ENCODE measurements around the gene METTL27.

The METTL27 gene

DNA sequence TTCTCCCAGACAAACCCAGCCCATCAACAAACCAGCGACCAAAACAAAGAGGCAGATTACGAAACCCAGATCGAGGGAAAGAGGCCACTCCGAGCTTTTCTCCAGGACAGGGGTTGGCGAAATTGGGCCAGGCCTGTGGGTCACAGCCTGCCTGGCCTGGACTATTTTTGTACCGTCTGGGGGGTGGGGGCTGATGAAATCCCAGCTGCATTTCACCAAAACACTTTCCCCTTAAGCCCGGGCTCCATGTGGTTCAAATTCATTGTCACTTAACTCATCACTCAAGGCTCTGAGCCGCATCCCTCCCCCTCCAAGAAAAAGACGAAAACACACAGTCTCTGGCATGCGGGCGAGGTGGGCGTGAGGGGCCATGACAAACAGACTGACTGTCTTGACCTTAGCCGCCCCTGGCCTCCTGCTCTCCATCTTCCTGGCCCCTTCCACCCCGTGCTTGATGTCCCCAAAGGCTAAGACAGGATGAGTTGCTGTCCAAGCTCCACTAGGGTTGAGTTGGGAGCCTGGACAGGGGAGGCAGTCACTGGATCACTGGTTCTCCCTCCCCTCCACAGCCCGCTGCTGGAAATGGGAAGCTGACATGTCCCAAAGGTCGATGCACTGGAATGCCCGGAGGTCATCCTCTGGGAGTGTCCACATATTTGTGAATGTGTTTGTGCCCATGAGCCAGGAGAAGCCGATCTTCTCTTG is 37.8 kb upstream of the METTL27 start:
- DNase-seq = no peak
- Histone ChIP-seq H3K9me3 (ENCODE audit: control extremely low read depth in 1 of 5, control insufficient read depth in 4 of 5, insufficient read depth in 2 of 5, low read depth in 1 of 5, low read length in 4 of 5) (no peaks in the 10 kb centered on the region), H3K27ac (ENCODE audit: insufficient read depth in 1 of 2, low read depth in 1 of 2, low read length in 2 of 2, poor library complexity in 1 of 2, severe bottlenecking in 2 of 2) (no peak overlapping the region), H3K4me3 (ENCODE audit: control insufficient read depth in 1 of 7, extremely low read depth in 1 of 7, insufficient read depth in 4 of 7, low read depth in 2 of 7, low read length in 6 of 7) (no peak overlapping the region), H3K36me3 (ENCODE audit: control insufficient read depth in 4 of 4, insufficient read depth in 4 of 4, low read length in 3 of 4) (no peaks in the 10 kb centered on the region), H3K4me1 (ENCODE audit: control extremely low read depth in 1 of 4, control insufficient read depth in 4 of 4, insufficient read depth in 4 of 4, low read length in 3 of 4) (peaks cover 0 to 7% (median 2%) of the 10 kb centered on the region in 4 experiments), H3K27me3 (replicated peaks in 2 of 5; ENCODE audit: control insufficient read depth in 4 of 5, insufficient read depth in 5 of 5, low read length in 4 of 5) (no peaks in the 10 kb centered on the region)
- CTCF ChIA-PET = interaction anchor here (0.8 to 13.0 kb wide), 10 partner anchors 11 to 145 kb away, joined by 3 to 84 read pairs (median 5); no protein-coding TSS in a partner anchor
- 94% methylated on average over 12 of the region's 18 CpGs for WGBS (ENCODE audit: insufficient coverage)
- POLR2A ChIA-PET = interaction anchor here (0.6 to 1.1 kb wide), 2 partner anchors 10 to 46 kb away, joined by 3 read pairs; no protein-coding TSS in a partner anchor

DNA sequence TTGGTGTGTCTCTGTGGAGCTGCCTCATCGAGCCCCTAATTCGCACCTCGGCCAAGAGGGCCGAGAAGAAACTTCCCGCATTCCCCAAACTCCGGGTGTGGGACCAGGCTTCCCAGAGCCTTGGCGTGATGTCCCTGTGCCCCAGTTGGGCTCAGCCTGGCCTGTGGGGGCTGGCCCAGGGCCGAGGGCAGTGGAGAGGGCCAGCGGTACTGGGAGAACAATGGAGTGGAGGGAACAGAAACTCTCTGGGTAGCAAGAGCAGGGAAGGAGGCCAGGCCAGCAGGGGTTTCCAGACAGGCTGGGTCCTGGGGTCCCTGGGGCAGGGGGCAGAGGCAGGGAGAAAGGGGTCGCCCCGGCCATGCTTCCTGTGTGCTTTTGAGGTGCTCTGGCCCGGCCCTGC is 34.7 kb upstream of the METTL27 start:
- Histone ChIP-seq H3K27ac (ENCODE audit: insufficient read depth in 1 of 2, low read depth in 1 of 2, low read length in 2 of 2, poor library complexity in 1 of 2, severe bottlenecking in 2 of 2) (no peak overlapping the region), H3K36me3 (ENCODE audit: control insufficient read depth in 4 of 4, insufficient read depth in 4 of 4, low read length in 3 of 4) (no peaks in the 10 kb centered on the region), H3K4me1 (ENCODE audit: control extremely low read depth in 1 of 4, control insufficient read depth in 4 of 4, insufficient read depth in 4 of 4, low read length in 3 of 4) (peaks cover 0 to 5% (median 2%) of the 10 kb centered on the region in 4 experiments), H3K9me3 (ENCODE audit: control extremely low read depth in 1 of 5, control insufficient read depth in 4 of 5, insufficient read depth in 2 of 5, low read depth in 1 of 5, low read length in 4 of 5) (no peaks in the 10 kb centered on the region), H3K4me3 (ENCODE audit: control insufficient read depth in 1 of 7, extremely low read depth in 1 of 7, insufficient read depth in 4 of 7, low read depth in 2 of 7, low read length in 6 of 7) (no peak overlapping the region), H3K27me3 (replicated peaks in 2 of 5; ENCODE audit: control insufficient read depth in 4 of 5, insufficient read depth in 5 of 5, low read length in 4 of 5) (no peaks in the 10 kb centered on the region)
- 97% methylated on average over 10 of the region's 12 CpGs for WGBS (ENCODE audit: insufficient coverage)
- DNase-seq = no peak
- CTCF ChIA-PET = interaction anchor here (0.5 to 1.7 kb wide), 4 partner anchors 12 to 149 kb away, joined by 3 to 4 read pairs (median 4); no protein-coding TSS in a partner anchor
- POLR2A ChIA-PET = no interaction called here

DNA sequence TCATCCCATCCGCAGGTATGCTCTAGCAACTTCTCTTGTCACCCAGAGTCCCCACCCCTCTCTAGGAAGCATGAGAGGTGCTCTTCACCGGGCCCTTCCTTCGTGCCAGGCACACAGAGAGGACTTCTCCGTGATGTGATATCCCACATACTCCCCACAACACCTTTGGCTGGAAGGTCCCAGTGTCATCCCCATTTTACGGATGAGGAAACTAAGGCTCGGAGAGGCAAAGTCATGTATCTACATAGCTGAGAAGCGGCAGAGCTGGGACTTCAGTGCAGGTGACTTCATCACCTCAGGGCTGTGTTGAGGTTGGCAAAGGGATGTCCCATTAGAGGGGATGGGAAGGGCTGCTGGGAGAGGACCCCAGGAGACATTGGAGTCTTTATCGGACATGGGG is 34.0 kb upstream of the METTL27 start:
- ChIA-PET POLR2A (interaction anchor here (0.6 kb wide), 1 partner anchor 83 kb away, joined by 3 read pairs; no protein-coding TSS in a partner anchor), CTCF (interaction anchor here (0.7 to 1.8 kb wide), 4 partner anchors 12 to 153 kb away, joined by 3 to 4 read pairs (median 4); no protein-coding TSS in a partner anchor)
- Histone ChIP-seq H3K27ac (ENCODE audit: insufficient read depth in 1 of 2, low read depth in 1 of 2, low read length in 2 of 2, poor library complexity in 1 of 2, severe bottlenecking in 2 of 2) (no peak overlapping the region), H3K27me3 (replicated peaks in 2 of 5; ENCODE audit: control insufficient read depth in 4 of 5, insufficient read depth in 5 of 5, low read length in 4 of 5) (no peaks in the 10 kb centered on the region), H3K4me3 (ENCODE audit: control insufficient read depth in 1 of 7, extremely low read depth in 1 of 7, insufficient read depth in 4 of 7, low read depth in 2 of 7, low read length in 6 of 7) (no peak overlapping the region), H3K36me3 (ENCODE audit: control insufficient read depth in 4 of 4, insufficient read depth in 4 of 4, low read length in 3 of 4) (no peaks in the 10 kb centered on the region), H3K9me3 (ENCODE audit: control extremely low read depth in 1 of 5, control insufficient read depth in 4 of 5, insufficient read depth in 2 of 5, low read depth in 1 of 5, low read length in 4 of 5) (no peaks in the 10 kb centered on the region), H3K4me1 (ENCODE audit: control extremely low read depth in 1 of 4, control insufficient read depth in 4 of 4, insufficient read depth in 4 of 4, low read length in 3 of 4) (peaks cover 0 to 5% (median 2%) of the 10 kb centered on the region in 4 experiments)
- 99% methylated on average over 8 of the region's 8 CpGs for WGBS (ENCODE audit: insufficient coverage)
- DNase-seq = no peak

DNA sequence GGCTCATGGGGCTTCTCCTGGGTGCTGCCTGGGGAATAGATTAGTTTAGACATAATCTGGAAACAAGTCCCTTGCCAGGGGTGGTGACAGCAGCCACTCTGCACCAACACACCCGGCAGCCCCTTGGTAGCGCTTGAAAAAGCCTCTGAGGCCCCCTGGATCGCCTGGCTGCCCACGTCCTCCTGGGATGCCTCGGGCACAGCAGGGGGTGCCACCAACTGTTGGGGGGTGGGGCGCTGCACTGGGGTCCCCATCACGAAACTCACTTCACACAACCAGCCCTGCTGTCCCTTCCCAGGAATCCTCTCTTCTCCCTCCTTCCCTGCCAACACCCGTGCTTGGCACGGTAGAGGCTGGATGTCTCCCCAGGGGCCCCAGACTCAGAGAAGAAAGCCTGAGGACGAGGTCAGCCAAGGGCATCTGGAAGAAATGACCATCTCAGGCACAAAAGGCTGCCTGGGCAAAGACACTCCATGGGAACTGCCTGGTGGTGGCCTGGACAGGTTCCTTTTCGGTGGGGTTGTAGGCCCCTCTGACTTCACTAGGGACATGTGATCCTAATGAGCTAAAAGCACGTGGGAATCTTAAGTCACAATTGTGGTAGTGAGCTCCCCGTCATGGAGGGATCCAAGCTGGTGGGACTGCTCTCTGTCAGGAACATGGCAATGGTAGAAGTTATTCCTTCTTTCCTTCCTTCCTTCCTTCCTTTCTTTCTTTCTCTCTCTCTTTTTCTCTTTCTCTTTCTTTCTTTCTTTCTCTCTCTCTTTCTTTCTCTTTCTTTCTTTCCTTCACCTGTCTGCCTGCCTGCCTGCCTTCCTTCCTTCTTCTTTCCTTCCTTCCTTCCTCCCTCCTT is 30.0 kb upstream of the METTL27 start:
- Histone ChIP-seq H3K27me3 (replicated peaks in 2 of 5; ENCODE audit: control insufficient read depth in 4 of 5, insufficient read depth in 5 of 5, low read length in 4 of 5) (no peaks in the 10 kb centered on the region), H3K9me3 (ENCODE audit: control extremely low read depth in 1 of 5, control insufficient read depth in 4 of 5, insufficient read depth in 2 of 5, low read depth in 1 of 5, low read length in 4 of 5) (no peaks in the 10 kb centered on the region), H3K27ac (ENCODE audit: insufficient read depth in 1 of 2, low read depth in 1 of 2, low read length in 2 of 2, poor library complexity in 1 of 2, severe bottlenecking in 2 of 2) (no peak overlapping the region), H3K4me1 (ENCODE audit: control extremely low read depth in 1 of 4, control insufficient read depth in 4 of 4, insufficient read depth in 4 of 4, low read length in 3 of 4) (no peaks in the 10 kb centered on the region), H3K36me3 (ENCODE audit: control insufficient read depth in 4 of 4, insufficient read depth in 4 of 4, low read length in 3 of 4) (no peaks in the 10 kb centered on the region), H3K4me3 (ENCODE audit: control insufficient read depth in 1 of 7, extremely low read depth in 1 of 7, insufficient read depth in 4 of 7, low read depth in 2 of 7, low read length in 6 of 7) (no peak overlapping the region)
- DNase-seq = no peak
- ChIA-PET CTCF (interaction anchor here (0.7 to 3.5 kb wide), 4 partner anchors 10 to 107 kb away, joined by 3 to 14 read pairs (median 3); no protein-coding TSS in a partner anchor), POLR2A (no interaction called here)
- WGBS (ENCODE audit: insufficient coverage) = 94% methylated on average over 9 of the region's 13 CpGs

DNA sequence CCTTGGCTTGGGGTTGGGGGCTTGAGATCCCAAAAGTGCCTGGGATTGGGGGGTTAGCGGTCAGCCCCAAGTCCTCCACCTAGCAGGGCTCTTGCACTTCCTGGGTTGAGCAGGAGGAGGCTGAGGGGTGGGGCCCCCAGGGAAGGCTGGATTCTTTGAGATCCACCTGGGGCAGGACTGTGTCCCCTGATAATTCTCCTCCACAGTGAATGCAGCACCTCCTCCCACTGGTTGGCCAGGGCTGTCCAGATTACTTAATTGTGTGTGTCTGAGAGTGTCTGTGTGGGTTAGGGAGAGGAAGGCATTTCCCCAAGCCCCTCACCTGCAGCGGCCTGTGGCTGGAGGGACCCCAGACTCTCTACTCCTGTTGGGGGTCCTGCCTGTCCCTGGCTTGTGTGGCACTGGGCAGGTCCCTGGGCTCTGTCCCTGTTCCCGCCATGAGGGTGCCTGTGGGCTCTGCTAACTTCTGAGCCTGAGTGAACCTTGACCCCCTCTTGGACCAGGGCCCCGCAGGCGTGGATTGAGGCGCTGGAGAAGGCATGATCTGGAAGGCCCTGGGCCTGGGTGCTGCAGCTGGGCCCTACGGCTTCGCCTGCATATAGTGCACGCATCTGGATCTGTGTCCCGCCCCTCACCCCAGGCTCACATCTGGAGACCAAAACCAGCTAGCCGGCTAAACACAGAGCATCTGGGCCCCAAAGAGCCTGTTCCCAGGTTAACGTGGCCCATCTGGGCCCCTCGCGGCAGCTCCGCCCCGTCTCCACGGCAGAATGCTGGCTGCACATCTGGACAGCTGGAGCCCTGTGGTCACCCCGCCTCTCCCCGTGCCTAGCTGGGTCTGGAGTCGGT is 29.1 kb upstream of the METTL27 start:
- H3K36me3 ChIP-seq (ENCODE audit: control insufficient read depth in 4 of 4, insufficient read depth in 4 of 4, low read length in 3 of 4) = no peaks in the 10 kb centered on the region
- no peaks in the 10 kb centered on the region for H3K4me1 ChIP-seq (ENCODE audit: control extremely low read depth in 1 of 4, control insufficient read depth in 4 of 4, insufficient read depth in 4 of 4, low read length in 3 of 4)
- no peak for DNase-seq
- 96% methylated on average over 15 of the region's 20 CpGs for WGBS (ENCODE audit: insufficient coverage)
- POLR2A ChIA-PET = no interaction called here
- H3K4me3 ChIP-seq (ENCODE audit: control insufficient read depth in 1 of 7, extremely low read depth in 1 of 7, insufficient read depth in 4 of 7, low read depth in 2 of 7, low read length in 6 of 7) = no peak overlapping the region
- CTCF ChIA-PET = interaction anchor here (0.7 to 3.5 kb wide), 4 partner anchors 9 to 108 kb away, joined by 3 to 14 read pairs (median 6); no protein-coding TSS in a partner anchor
- no peak overlapping the region for H3K27ac ChIP-seq (ENCODE audit: insufficient read depth in 1 of 2, low read depth in 1 of 2, low read length in 2 of 2, poor library complexity in 1 of 2, severe bottlenecking in 2 of 2)
- H3K9me3 ChIP-seq (ENCODE audit: control extremely low read depth in 1 of 5, control insufficient read depth in 4 of 5, insufficient read depth in 2 of 5, low read depth in 1 of 5, low read length in 4 of 5) = no peaks in the 10 kb centered on the region
- H3K27me3 ChIP-seq (replicated peaks in 2 of 5; ENCODE audit: control insufficient read depth in 4 of 5, insufficient read depth in 5 of 5, low read length in 4 of 5) = no peaks in the 10 kb centered on the region

DNA sequence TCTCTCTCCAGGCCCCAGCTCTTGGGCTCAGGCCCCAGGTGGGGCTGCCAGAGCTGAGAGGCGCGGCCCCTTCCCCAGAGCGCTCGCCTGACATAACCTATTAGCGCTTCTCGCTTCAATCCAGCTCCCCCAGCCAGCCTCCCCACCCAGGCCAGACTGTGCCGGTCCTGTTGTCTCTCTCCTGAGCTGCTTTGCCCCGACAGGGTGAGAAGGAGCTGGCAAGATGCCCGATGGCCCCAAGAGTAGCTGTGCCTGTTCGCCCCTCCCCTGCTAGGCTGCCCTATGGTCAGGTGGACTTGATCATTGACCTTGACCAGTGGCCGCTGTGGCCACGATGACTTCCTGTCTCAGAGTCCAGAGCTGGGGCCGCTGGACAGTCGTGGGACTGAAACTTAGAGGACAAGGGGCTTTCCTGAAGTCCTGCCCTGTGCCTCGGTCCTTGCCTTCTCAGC is 27.8 kb upstream of the METTL27 start:
- H3K9me3 ChIP-seq (ENCODE audit: control extremely low read depth in 1 of 5, control insufficient read depth in 4 of 5, insufficient read depth in 2 of 5, low read depth in 1 of 5, low read length in 4 of 5) = no peaks in the 10 kb centered on the region
- no peaks in the 10 kb centered on the region for H3K4me1 ChIP-seq (ENCODE audit: control extremely low read depth in 1 of 4, control insufficient read depth in 4 of 4, insufficient read depth in 4 of 4, low read length in 3 of 4)
- H3K27me3 ChIP-seq (replicated peaks in 2 of 5; ENCODE audit: control insufficient read depth in 4 of 5, insufficient read depth in 5 of 5, low read length in 4 of 5) = no peaks in the 10 kb centered on the region
- no peaks in the 10 kb centered on the region for H3K36me3 ChIP-seq (ENCODE audit: control insufficient read depth in 4 of 4, insufficient read depth in 4 of 4, low read length in 3 of 4)
- POLR2A ChIA-PET = interaction anchor here (0.9 kb wide), 1 partner anchor 9 kb away, joined by 3 read pairs; no protein-coding TSS in a partner anchor
- no peak for DNase-seq
- H3K4me3 ChIP-seq (ENCODE audit: control insufficient read depth in 1 of 7, extremely low read depth in 1 of 7, insufficient read depth in 4 of 7, low read depth in 2 of 7, low read length in 6 of 7) = no peak overlapping the region
- no peak overlapping the region for H3K27ac ChIP-seq (ENCODE audit: insufficient read depth in 1 of 2, low read depth in 1 of 2, low read length in 2 of 2, poor library complexity in 1 of 2, severe bottlenecking in 2 of 2)
- CTCF ChIA-PET = interaction anchor here (0.6 to 3.5 kb wide), 4 partner anchors 12 to 1879 kb away, joined by 3 to 14 read pairs (median 10); no protein-coding TSS in a partner anchor
- 94% methylated on average over 12 of the region's 15 CpGs for WGBS (ENCODE audit: insufficient coverage)

All from common myeloid progenitor, CD34-positive (primary cell).